ENCODE results near the gene CCDC51. TPM values are rescaled to one million over a fixed set of nuclear protein-coding genes. Genes with fewer than 3 reads are reported as not detected.

Gene CCDC51
- total and polyA plus RNA-seq, 2 of the 13 experiments (the other 11 are each of a cell fraction or from before 2014, with no cell fraction given), result 18.1 to 29.4 TPM

- TF ChIP-seq ZNF18 (CRISPR knock-in tag; IDR thresholded peaks at IDR 0.05; ENCODE audit: insufficient replicate concordance) (peak; percentile 99), NFATC3 (CRISPR knock-in tag; IDR thresholded peaks at IDR 0.05) (peak; percentile 76; the same call in 1 of the 2 replicates), ZNF224 (CRISPR knock-in tag; IDR thresholded peaks at IDR 0.05) (peak; percentile 63; the same call in 1 of the 2 replicates), SMARCC2 (IDR thresholded peaks at IDR 0.05) (0 out of 2 replicates have a peak, but pooled peaks have one; percentile 29), GMEB1 (CRISPR knock-in tag; IDR thresholded peaks at IDR 0.05; ENCODE audit: borderline replicate concordance) (peak; percentile 62), NPAS2 (CRISPR knock-in tag; IDR thresholded peaks at IDR 0.05; ENCODE audit: borderline replicate concordance) (no peak), ZNF205 (CRISPR knock-in tag; IDR thresholded peaks at IDR 0.05) (peak; percentile 94; the same call in 1 of the 2 replicates), ZBTB3 (CRISPR knock-in tag; IDR thresholded peaks at IDR 0.05; ENCODE audit: borderline replicate concordance, low read depth) (peak; percentile 81; the same call in 1 of the 2 replicates), SRSF9 (IDR thresholded peaks at IDR 0.05; ENCODE audit: borderline replicate concordance, insufficient read depth, low read depth, low read length, poor library complexity, severe bottlenecking) (no peak), FUBP1 (CRISPR knock-in tag; IDR thresholded peaks at IDR 0.05; ENCODE audit: borderline replicate concordance) (peak; percentile 73; the same call in 1 of the 2 replicates), AGO2 (optimal IDR thresholded peaks at IDR 0.05; ENCODE audit: low read depth, low read length) (peak; percentile 24), BCL6 (CRISPR knock-in tag; IDR thresholded peaks at IDR 0.05) (peak; percentile 52; the same call in 1 of the 2 replicates)
- TF ChIP-seq, protein P1, sequence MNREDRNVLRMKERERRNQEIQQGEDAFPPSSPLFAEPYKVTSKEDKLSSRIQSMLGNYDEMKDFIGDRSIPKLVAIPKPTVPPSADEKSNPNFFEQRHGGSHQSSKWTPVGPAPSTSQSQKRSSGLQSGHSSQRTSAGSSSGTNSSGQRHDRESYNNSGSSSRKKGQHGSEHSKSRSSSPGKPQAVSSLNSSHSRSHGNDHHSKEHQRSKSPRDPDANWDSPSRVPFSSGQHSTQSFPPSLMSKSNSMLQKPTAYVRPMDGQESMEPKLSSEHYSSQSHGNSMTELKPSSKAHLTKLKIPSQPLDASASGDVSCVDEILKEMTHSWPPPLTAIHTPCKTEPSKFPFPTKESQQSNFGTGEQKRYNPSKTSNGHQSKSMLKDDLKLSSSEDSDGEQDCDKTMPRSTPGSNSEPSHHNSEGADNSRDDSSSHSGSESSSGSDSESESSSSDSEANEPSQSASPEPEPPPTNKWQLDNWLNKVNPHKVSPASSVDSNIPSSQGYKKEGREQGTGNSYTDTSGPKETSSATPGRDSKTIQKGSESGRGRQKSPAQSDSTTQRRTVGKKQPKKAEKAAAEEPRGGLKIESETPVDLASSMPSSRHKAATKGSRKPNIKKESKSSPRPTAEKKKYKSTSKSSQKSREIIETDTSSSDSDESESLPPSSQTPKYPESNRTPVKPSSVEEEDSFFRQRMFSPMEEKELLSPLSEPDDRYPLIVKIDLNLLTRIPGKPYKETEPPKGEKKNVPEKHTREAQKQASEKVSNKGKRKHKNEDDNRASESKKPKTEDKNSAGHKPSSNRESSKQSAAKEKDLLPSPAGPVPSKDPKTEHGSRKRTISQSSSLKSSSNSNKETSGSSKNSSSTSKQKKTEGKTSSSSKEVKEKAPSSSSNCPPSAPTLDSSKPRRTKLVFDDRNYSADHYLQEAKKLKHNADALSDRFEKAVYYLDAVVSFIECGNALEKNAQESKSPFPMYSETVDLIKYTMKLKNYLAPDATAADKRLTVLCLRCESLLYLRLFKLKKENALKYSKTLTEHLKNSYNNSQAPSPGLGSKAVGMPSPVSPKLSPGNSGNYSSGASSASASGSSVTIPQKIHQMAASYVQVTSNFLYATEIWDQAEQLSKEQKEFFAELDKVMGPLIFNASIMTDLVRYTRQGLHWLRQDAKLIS (CRISPR knock-in tag; IDR thresholded peaks at IDR 0.05), result no peak
- TF ChIP-seq, protein P2, sequence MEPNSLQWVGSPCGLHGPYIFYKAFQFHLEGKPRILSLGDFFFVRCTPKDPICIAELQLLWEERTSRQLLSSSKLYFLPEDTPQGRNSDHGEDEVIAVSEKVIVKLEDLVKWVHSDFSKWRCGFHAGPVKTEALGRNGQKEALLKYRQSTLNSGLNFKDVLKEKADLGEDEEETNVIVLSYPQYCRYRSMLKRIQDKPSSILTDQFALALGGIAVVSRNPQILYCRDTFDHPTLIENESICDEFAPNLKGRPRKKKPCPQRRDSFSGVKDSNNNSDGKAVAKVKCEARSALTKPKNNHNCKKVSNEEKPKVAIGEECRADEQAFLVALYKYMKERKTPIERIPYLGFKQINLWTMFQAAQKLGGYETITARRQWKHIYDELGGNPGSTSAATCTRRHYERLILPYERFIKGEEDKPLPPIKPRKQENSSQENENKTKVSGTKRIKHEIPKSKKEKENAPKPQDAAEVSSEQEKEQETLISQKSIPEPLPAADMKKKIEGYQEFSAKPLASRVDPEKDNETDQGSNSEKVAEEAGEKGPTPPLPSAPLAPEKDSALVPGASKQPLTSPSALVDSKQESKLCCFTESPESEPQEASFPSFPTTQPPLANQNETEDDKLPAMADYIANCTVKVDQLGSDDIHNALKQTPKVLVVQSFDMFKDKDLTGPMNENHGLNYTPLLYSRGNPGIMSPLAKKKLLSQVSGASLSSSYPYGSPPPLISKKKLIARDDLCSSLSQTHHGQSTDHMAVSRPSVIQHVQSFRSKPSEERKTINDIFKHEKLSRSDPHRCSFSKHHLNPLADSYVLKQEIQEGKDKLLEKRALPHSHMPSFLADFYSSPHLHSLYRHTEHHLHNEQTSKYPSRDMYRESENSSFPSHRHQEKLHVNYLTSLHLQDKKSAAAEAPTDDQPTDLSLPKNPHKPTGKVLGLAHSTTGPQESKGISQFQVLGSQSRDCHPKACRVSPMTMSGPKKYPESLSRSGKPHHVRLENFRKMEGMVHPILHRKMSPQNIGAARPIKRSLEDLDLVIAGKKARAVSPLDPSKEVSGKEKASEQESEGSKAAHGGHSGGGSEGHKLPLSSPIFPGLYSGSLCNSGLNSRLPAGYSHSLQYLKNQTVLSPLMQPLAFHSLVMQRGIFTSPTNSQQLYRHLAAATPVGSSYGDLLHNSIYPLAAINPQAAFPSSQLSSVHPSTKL (CRISPR knock-in tag; IDR thresholded peaks at IDR 0.05), result peak; percentile 82
These were observed 9.8 kb downstream of the CCDC51 start, which contains the start of gene PLXNB1 (continued) for GRCh38 chr3:48429960-48430707.

Measured in HepG2 (cell line).